H9 (cell line): ENCODE data around the gene RNLS. TPM values are rescaled to one million over a fixed set of nuclear protein-coding genes. Genes with fewer than 3 reads are reported as not detected.

Source experiments
- DNase-seq: peaks from one replicate; pipeline ENCODE4 v3.0.0-alpha.2; 2017
- H2AFZ ChIP-seq: one replicate; pipeline ENCODE4 v1.6.1; 2013; ENCODE audit warnings: mild to moderate bottlenecking, low read length, control low read depth, moderate library complexity
- H2AK5ac ChIP-seq: 2 replicates; pipeline ENCODE4 v1.6.1; 2013; ENCODE audit warnings: low read length, control low read depth, mixed read lengths; ENCODE audit not compliant: insufficient read length
- H2BK120ac ChIP-seq: one replicate; pipeline ENCODE4 v1.6.1; 2013; ENCODE audit warnings: low read depth, mild to moderate bottlenecking, low read length, control low read depth, inconsistent platforms; ENCODE audit not compliant: poor library complexity, severe bottlenecking
- H2BK12ac ChIP-seq: 2 replicates; pipeline ENCODE4 v1.6.1; 2013; ENCODE audit warnings: low read length, control low read depth, mixed read lengths, low read depth; ENCODE audit not compliant: insufficient read length
- H2BK15ac ChIP-seq: 2 replicates; pipeline ENCODE4 v1.6.1; 2013; ENCODE audit warnings: low read depth, low read length, control low read depth
- H2BK20ac ChIP-seq: one replicate; pipeline ENCODE4 v1.6.1; 2013; ENCODE audit warnings: low read depth, mild to moderate bottlenecking, low read length, control low read depth, inconsistent platforms; ENCODE audit not compliant: poor library complexity, severe bottlenecking
- H2BK5ac ChIP-seq: 2 replicates; pipeline ENCODE4 v1.6.1; 2013; ENCODE audit warnings: low read length, control low read depth, mixed read lengths; ENCODE audit not compliant: insufficient read length
- H3K14ac ChIP-seq: 2 replicates; pipeline ENCODE4 v1.6.1; 2013; ENCODE audit warnings: low read length, control low read depth; ENCODE audit not compliant: insufficient read depth
- H3K18ac ChIP-seq: 2 replicates; pipeline ENCODE4 v1.6.1; 2013; ENCODE audit warnings: low read depth, mild to moderate bottlenecking, mixed read lengths, low read length, control low read depth; ENCODE audit not compliant: insufficient read length
- H3K23ac ChIP-seq: 2 replicates; pipeline ENCODE4 v1.6.1; 2013; ENCODE audit warnings: low read length, control low read depth, mixed read lengths, low read depth; ENCODE audit not compliant: insufficient read length
- H3K23me2 ChIP-seq: 2 replicates; pipeline ENCODE4 v1.6.1; 2013; ENCODE audit warnings: low read depth, mild to moderate bottlenecking, mixed read lengths, low read length, control low read depth; ENCODE audit not compliant: insufficient read length, poor library complexity, severe bottlenecking
- H3K27ac ChIP-seq: 2 replicates; pipeline ENCODE4 v1.5.1; 2013; ENCODE audit warnings: low read length, control low read depth, mixed read lengths, low read depth; ENCODE audit not compliant: insufficient read length
- H3K27me3 ChIP-seq: 2 replicates; pipeline ENCODE4 v1.6.1; 2013; ENCODE audit warnings: low read length, control low read depth, inconsistent platforms; ENCODE audit not compliant: insufficient read depth
- H3K4ac ChIP-seq: 2 replicates; pipeline ENCODE4 v1.6.1; 2013; ENCODE audit warnings: low read depth, mild to moderate bottlenecking, control low read depth, inconsistent platforms, low read length, moderate library complexity
- H3K4me1 ChIP-seq: 2 replicates; pipeline ENCODE4 v1.6.1; 2013; ENCODE audit warnings: low read length, control low read depth, inconsistent platforms; ENCODE audit not compliant: insufficient read depth
- H3K4me2 ChIP-seq: 2 replicates; pipeline ENCODE4 v1.6.1; 2013; ENCODE audit warnings: low read length, control low read depth, mixed read lengths; ENCODE audit not compliant: insufficient read length, insufficient read depth
- H3K56ac ChIP-seq: 2 replicates; pipeline ENCODE4 v1.6.1; 2013; ENCODE audit warnings: low read depth, mild to moderate bottlenecking, mixed read lengths, low read length, control low read depth; ENCODE audit not compliant: insufficient read length
- H3K79me1 ChIP-seq: 2 replicates; pipeline ENCODE4 v1.6.1; 2013; ENCODE audit warnings: low read depth, mild to moderate bottlenecking, moderate library complexity, low read length, control low read depth, inconsistent platforms; ENCODE audit not compliant: insufficient read depth, poor library complexity, severe bottlenecking
- H3K79me2 ChIP-seq: 2 replicates; pipeline ENCODE4 v1.6.1; 2013; ENCODE audit warnings: low read length, control low read depth, inconsistent platforms; ENCODE audit not compliant: insufficient read depth
- H3K9ac ChIP-seq: 2 replicates; pipeline ENCODE4 v1.6.1; 2013; ENCODE audit warnings: low read length, control low read depth, mixed read lengths; ENCODE audit not compliant: insufficient read length; ENCODE audit errors: extremely low read depth
- H3K9me3 ChIP-seq: one replicate; pipeline ENCODE4 v1.6.1; 2013; ENCODE audit warnings: low read depth, low read length, inconsistent platforms; ENCODE audit not compliant: control insufficient read depth
- H3T11ph ChIP-seq: one replicate; pipeline ENCODE4 v1.6.1; 2013; ENCODE audit warnings: mild to moderate bottlenecking, low read length, control low read depth, inconsistent platforms
- H4K20me1 ChIP-seq: one replicate; pipeline ENCODE4 v1.6.1; 2013; ENCODE audit not compliant: control insufficient read depth, insufficient read length, insufficient read depth
- H4K5ac ChIP-seq: 2 replicates; pipeline ENCODE4 v1.6.1; 2013; ENCODE audit warnings: low read depth, mild to moderate bottlenecking, mixed read lengths, low read length, control low read depth; ENCODE audit not compliant: insufficient read length
- H4K8ac ChIP-seq: replicated peaks from 2 replicates; pipeline ENCODE4 v1.6.1; 2013; ENCODE audit warnings: low read length, control low read depth, mixed read lengths, low read depth; ENCODE audit not compliant: insufficient read length
- H4K91ac ChIP-seq: 2 replicates; pipeline ENCODE4 v1.6.1; 2013; ENCODE audit warnings: low read depth, mild to moderate bottlenecking, moderate library complexity, mixed read lengths, low read length, control low read depth; ENCODE audit not compliant: insufficient read length
- H3K27ac Mint-ChIP-seq, 3 experiments: 2 replicates in 2 of 3; 3 replicates in 1 of 3; pipeline ENCODE4 v1.8.0; 2020 to 2021; ENCODE audit warnings: mixed read lengths in 3 of 3, mild to moderate bottlenecking in 1 of 3, moderate library complexity in 1 of 3
- H3K27me3 Mint-ChIP-seq: 2 replicates; pipeline ENCODE4 v1.8.0; 2021; ENCODE audit warnings: low read depth, mild to moderate bottlenecking, moderate library complexity, mixed read lengths
- H3K36me3 Mint-ChIP-seq, 3 experiments: 2 replicates in 2 of 3; 3 replicates in 1 of 3; pipeline ENCODE4 v1.8.0; 2020 to 2021; ENCODE audit warnings: low read depth in 3 of 3, mixed read lengths in 3 of 3; ENCODE audit not compliant: insufficient read depth in 1 of 3
- H3K4me1 Mint-ChIP-seq, 2 experiments: 2 replicates each; pipeline ENCODE4 v1.8.0; 2020; ENCODE audit warnings: mixed read lengths in 2 of 2
- H3K4me3 Mint-ChIP-seq, 2 experiments: 2 replicates in 1 of 2; 3 replicates in 1 of 2; pipeline ENCODE4 v1.8.0; 2020 to 2021; ENCODE audit warnings: mild to moderate bottlenecking in 2 of 2, mixed read lengths in 2 of 2, moderate library complexity in 1 of 2
- H3K9me3 Mint-ChIP-seq, 2 experiments: 2 replicates in 1 of 2; 3 replicates in 1 of 2; pipeline ENCODE4 v1.8.0; 2020; ENCODE audit warnings: mild to moderate bottlenecking in 2 of 2, mixed read lengths in 2 of 2, moderate library complexity in 1 of 2
- CTCF ChIP-seq: fragments of 200-600 bp; sonication (generic); conservative IDR thresholded peaks from 3 replicates; pipeline ENCODE4 v1.8.0; 2021; ENCODE audit warnings: antibody characterized with exemption, mild to moderate bottlenecking
- WGBS: extraction: QIAGEN DNeasy Blood & Tissue Kit; methylation state at CpG from one replicate; pipeline ENCODE4 v1.1.7; 2013; ENCODE audit warnings: missing lambda C conversion rate, low lambda C conversion rate, mixed read lengths; ENCODE audit not compliant: insufficient read length; ENCODE audit errors: extremely low coverage; 5-methylcytosine and 5-hydroxymethylcytosine counted together
- total RNA-seq: library from RNA; stranded (reverse); gene quantifications from 2 replicates; pipeline ENCODE4 v1.2.1, GENCODE V29; 2021

The RNLS gene
- total RNA-seq, 1 experiment from 2014 or later: 7.5 TPM

GRCh38 chr10:88233870-88234269, 349.2 kb downstream of the RNLS start:
- Histone ChIP-seq H2BK120ac (no peak overlapping the region), H2AK5ac (no peak overlapping the region), H3K79me1 (no peaks in the 10 kb centered on the region), H3K79me2 (no peaks in the 10 kb centered on the region), H3K9me3 (no peaks in the 10 kb centered on the region), H3K4me2 (no peak overlapping the region), H3T11ph (no peak overlapping the region), H3K23ac (no peak overlapping the region), H2BK5ac (no peak overlapping the region), H3K27ac (no peak overlapping the region), H2BK15ac (no peak overlapping the region), H3K9ac (no peak overlapping the region), H2BK12ac (no peak overlapping the region), H3K14ac (no peak overlapping the region), H3K18ac (no peak overlapping the region), H3K4ac (no peak overlapping the region), H3K56ac (no peak overlapping the region), H2AFZ (no peak overlapping the region), H4K8ac (no peak overlapping the region), H4K20me1 (no peaks in the 10 kb centered on the region), H3K27me3 (no peaks in the 10 kb centered on the region), H4K91ac (no peak overlapping the region), H4K5ac (no peak overlapping the region), H3K23me2 (no peaks in the 10 kb centered on the region), H2BK20ac (no peak overlapping the region), H3K4me1 (no peaks in the 10 kb centered on the region)
- Mint-ChIP-seq H3K36me3 (no peaks in the 10 kb centered on the region; a peak in 1 of 7 replicates), H3K27me3 (no peaks in the 10 kb centered on the region), H3K4me3 (no peak overlapping the region), H3K4me1 (peaks cover 14 to 17% of the 10 kb centered on the region in 2 experiments), H3K9me3 (no peaks in the 10 kb centered on the region; a peak in 2 of 5 replicates), H3K27ac (no peak overlapping the region)
- DNase-seq: no peak
- no CpG with 5 or more reads among the region's 6 CpGs for WGBS
- TF ChIP-seq CTCF: no peak
